GM03348 (cell line): ENCODE results near the gene BOD1.
A peak's percentile ranks its signal among the peaks of the same experiment; 100 is the strongest.

Experiments used
- DNase-seq: peaks from one replicate; pipeline ENCODE4 v3.0.0; 2012; ENCODE audit warnings: low spot score

BOD1 gene

GRCh38 chr5:173577166-173577565 is 39.3 kb downstream of the BOD1 start:
- no peak for DNase-seq

- DNase-seq = no peak
Measured at GRCh38 chr5:173575985-173576384, 40.5 kb downstream of the BOD1 start.

- DNase-seq = no peak
Measured at GRCh38 chr5:173574983-173575382, 41.5 kb downstream of the BOD1 start.

- DNase-seq = peak; percentile 94
Measured at GRCh38 chr5:173573126-173573960, 43.1 kb downstream of the BOD1 start.

GRCh38 chr5:173572431-173573125 is 43.9 kb downstream of the BOD1 start:
- peak; percentile 41 for DNase-seq

- DNase-seq = no peak
Measured at GRCh38 chr5:173570321-173571090, 45.9 kb downstream of the BOD1 start.

GRCh38 chr5:173568703-173569102 is 47.7 kb downstream of the BOD1 start:
- no peak for DNase-seq

- no peak for DNase-seq
Measured at GRCh38 chr5:173568128-173568527, 48.3 kb downstream of the BOD1 start.

GRCh38 chr5:173567548-173567947 is 48.9 kb downstream of the BOD1 start:
- no peak for DNase-seq

- no peak for DNase-seq
Measured at GRCh38 chr5:173565491-173566072, 50.9 kb downstream of the BOD1 start.

- no peak for DNase-seq
Measured at GRCh38 chr5:173564106-173564505, 52.3 kb downstream of the BOD1 start.

GRCh38 chr5:173563246-173563645 is 53.2 kb downstream of the BOD1 start:
- no peak for DNase-seq

GRCh38 chr5:173562451-173562850 is 54.0 kb downstream of the BOD1 start:
- no peak for DNase-seq
